ENCODE data around the gene ZNF248. TPM values are rescaled to one million over a fixed set of nuclear protein-coding genes. Genes with fewer than 3 reads are reported as not detected.

ZNF248 gene
- total and polyA plus RNA-seq, 9 of the 15 experiments (the other 6 are each of a cell fraction or from before 2014, with no cell fraction given) = 4.5 to 16.5 (median 10.2) TPM

DNA sequence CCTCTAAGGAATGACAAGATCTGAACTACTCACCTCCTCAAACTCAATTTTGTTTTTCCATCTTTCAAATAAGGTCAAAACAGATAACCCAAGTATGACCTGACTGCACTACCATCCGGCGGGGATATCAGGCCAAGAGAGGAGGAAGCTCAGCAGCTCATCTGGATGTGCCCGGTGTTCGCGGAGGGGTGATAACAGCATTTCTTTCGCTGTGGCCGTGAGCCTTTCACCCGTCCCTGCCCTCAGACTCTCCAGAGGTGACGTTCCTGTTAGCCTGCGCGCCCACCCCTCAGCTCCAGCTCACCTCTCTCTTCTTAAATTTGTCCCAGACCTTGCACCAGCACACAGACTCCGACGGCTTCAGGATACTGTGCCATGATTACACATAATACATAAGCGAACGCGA, 526 bp downstream of the ZNF248 start (continued):
- TF ChIP-seq ZNF407 (IDR thresholded peaks at IDR 0.05; ENCODE audit: low read depth) (no peak), STAG1 (CRISPR knock-in tag; IDR thresholded peaks at IDR 0.05; ENCODE audit: borderline replicate concordance) (no peak), BRCA1 (IDR thresholded peaks at IDR 0.05) (no peak), BRCA1 (CRISPR knock-in tag; IDR thresholded peaks at IDR 0.05) (no peak), MED1 (CRISPR knock-in tag; IDR thresholded peaks at IDR 0.05; ENCODE audit: borderline replicate concordance) (no peak), SMAD2 (IDR thresholded peaks at IDR 0.05; ENCODE audit: low read depth, low read length) (no peak), RBM34 (IDR thresholded peaks at IDR 0.05; ENCODE audit: borderline replicate concordance, insufficient read depth, low read length) (no peak), HNRNPLL (IDR thresholded peaks at IDR 0.05; ENCODE audit: low read depth, low read length, poor library complexity, severe bottlenecking) (no peak), ZHX1 (conservative IDR thresholded peaks at IDR 0.05; ENCODE audit: low read length) (no peak), ID3 (CRISPR knock-in tag; IDR thresholded peaks at IDR 0.05) (no peak), ID3 (tag; IDR thresholded peaks at IDR 0.05) (no peak), ILF3 (IDR thresholded peaks at IDR 0.05; ENCODE audit: borderline replicate concordance) (no peak), EZH2 (IDR thresholded peaks at IDR 0.05; ENCODE audit: borderline replicate concordance, low read depth, low read length) (no peak), ZNF133 (CRISPR knock-in tag; IDR thresholded peaks at IDR 0.05) (no peak), NFE2 (IDR thresholded peaks at IDR 0.05; ENCODE audit: low read depth) (no peak), TSC22D4 (tag; IDR thresholded peaks at IDR 0.05) (no peak), MBD2 (IDR thresholded peaks at IDR 0.05; ENCODE audit: borderline replicate concordance, low read depth) (no peak)
